Measurements from ENCODE around the gene KLHL6.
A peak's percentile ranks its signal among the peaks of the same experiment; 100 is the strongest.

KLHL6 gene

DNA sequence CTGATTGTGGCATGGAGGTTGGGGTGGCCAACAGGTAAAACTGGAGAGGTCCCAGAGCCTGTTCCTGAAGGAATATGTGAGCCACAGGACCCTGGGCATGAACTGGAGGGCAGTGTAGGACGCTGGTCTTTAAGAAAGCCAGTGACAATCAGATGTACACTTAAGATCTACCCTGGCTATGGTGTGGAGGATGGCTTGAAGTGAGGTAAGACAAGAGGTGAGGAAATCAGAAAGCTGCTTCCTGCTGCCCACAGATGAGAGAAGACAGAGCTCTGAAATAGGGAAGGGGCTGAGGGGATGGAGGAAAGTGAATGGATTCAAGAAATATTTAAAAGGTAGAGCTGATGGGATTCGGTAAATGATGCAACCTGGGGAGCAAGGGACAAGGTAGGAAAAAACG is 22.7 kb upstream of the KLHL6 start:
- DNase-seq (ENCODE audit: low read depth in 1 of 2, low spot score in 1 of 2) = peak in 1 of 2 experiments; percentile 50
- no peaks in the 10 kb centered on the region for H3K27me3 ChIP-seq (ENCODE audit: insufficient read depth, poor library complexity, severe bottlenecking)
- H3K4me3 ChIP-seq (replicated peaks; ENCODE audit: insufficient read depth, low read length) = no peak overlapping the region
- TF ChIP-seq, protein P1, sequence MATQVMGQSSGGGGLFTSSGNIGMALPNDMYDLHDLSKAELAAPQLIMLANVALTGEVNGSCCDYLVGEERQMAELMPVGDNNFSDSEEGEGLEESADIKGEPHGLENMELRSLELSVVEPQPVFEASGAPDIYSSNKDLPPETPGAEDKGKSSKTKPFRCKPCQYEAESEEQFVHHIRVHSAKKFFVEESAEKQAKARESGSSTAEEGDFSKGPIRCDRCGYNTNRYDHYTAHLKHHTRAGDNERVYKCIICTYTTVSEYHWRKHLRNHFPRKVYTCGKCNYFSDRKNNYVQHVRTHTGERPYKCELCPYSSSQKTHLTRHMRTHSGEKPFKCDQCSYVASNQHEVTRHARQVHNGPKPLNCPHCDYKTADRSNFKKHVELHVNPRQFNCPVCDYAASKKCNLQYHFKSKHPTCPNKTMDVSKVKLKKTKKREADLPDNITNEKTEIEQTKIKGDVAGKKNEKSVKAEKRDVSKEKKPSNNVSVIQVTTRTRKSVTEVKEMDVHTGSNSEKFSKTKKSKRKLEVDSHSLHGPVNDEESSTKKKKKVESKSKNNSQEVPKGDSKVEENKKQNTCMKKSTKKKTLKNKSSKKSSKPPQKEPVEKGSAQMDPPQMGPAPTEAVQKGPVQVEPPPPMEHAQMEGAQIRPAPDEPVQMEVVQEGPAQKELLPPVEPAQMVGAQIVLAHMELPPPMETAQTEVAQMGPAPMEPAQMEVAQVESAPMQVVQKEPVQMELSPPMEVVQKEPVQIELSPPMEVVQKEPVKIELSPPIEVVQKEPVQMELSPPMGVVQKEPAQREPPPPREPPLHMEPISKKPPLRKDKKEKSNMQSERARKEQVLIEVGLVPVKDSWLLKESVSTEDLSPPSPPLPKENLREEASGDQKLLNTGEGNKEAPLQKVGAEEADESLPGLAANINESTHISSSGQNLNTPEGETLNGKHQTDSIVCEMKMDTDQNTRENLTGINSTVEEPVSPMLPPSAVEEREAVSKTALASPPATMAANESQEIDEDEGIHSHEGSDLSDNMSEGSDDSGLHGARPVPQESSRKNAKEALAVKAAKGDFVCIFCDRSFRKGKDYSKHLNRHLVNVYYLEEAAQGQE (IDR thresholded peaks at IDR 0.05; ENCODE audit: insufficient replicate concordance, low read depth) = no peak
- peak; percentile 22; the same call in 1 of the 2 replicates for TF ChIP-seq SPI1 (IDR thresholded peaks at IDR 0.05; ENCODE audit: borderline replicate concordance, low read depth)
- TF ChIP-seq POLR2AphosphoS5 (IDR thresholded peaks at IDR 0.05; ENCODE audit: low read depth) = no peak
- no peak for TF ChIP-seq GABPA (IDR thresholded peaks at IDR 0.05; ENCODE audit: low read depth)
- TF ChIP-seq, protein P2, sequence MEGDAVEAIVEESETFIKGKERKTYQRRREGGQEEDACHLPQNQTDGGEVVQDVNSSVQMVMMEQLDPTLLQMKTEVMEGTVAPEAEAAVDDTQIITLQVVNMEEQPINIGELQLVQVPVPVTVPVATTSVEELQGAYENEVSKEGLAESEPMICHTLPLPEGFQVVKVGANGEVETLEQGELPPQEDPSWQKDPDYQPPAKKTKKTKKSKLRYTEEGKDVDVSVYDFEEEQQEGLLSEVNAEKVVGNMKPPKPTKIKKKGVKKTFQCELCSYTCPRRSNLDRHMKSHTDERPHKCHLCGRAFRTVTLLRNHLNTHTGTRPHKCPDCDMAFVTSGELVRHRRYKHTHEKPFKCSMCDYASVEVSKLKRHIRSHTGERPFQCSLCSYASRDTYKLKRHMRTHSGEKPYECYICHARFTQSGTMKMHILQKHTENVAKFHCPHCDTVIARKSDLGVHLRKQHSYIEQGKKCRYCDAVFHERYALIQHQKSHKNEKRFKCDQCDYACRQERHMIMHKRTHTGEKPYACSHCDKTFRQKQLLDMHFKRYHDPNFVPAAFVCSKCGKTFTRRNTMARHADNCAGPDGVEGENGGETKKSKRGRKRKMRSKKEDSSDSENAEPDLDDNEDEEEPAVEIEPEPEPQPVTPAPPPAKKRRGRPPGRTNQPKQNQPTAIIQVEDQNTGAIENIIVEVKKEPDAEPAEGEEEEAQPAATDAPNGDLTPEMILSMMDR (IDR thresholded peaks at IDR 0.05; ENCODE audit: insufficient read depth, low read length) = no peak
- H3K27ac ChIP-seq (replicated peaks) = no peak overlapping the region

DNA sequence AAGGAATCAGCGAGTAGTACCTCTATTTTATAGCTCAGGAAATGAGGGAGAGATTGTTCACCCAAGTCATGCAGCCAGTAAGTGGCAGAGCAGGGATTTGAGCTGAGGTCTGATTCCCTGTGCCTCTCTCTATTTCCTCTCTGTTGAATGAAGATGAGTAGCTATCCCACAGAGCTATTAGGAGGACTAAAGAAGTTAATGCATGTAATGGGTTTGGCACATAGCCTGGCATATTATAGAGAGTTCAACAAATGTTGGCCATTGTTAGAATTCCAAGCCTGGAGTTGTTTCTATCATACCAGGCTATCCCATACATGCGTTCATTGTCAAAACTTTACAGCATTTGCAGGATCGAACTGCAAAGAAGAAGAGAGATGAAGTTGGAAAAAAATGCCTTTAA is 21.8 kb upstream of the KLHL6 start:
- TF ChIP-seq SPI1 (IDR thresholded peaks at IDR 0.05; ENCODE audit: borderline replicate concordance, low read depth) = no peak
- no peak for TF ChIP-seq POLR2AphosphoS5 (IDR thresholded peaks at IDR 0.05; ENCODE audit: low read depth)
- TF ChIP-seq, protein P2 (IDR thresholded peaks at IDR 0.05; ENCODE audit: insufficient read depth, low read length) = no peak
- TF ChIP-seq GABPA (IDR thresholded peaks at IDR 0.05; ENCODE audit: low read depth) = no peak
- TF ChIP-seq, protein P1 (IDR thresholded peaks at IDR 0.05; ENCODE audit: insufficient replicate concordance, low read depth) = no peak
- Histone ChIP-seq H3K27me3 (ENCODE audit: insufficient read depth, poor library complexity, severe bottlenecking) (no peaks in the 10 kb centered on the region), H3K27ac (replicated peaks) (no peak overlapping the region), H3K4me3 (replicated peaks; ENCODE audit: insufficient read depth, low read length) (no peak overlapping the region)
- DNase-seq (ENCODE audit: low read depth in 1 of 2, low spot score in 1 of 2) = no peak

DNA sequence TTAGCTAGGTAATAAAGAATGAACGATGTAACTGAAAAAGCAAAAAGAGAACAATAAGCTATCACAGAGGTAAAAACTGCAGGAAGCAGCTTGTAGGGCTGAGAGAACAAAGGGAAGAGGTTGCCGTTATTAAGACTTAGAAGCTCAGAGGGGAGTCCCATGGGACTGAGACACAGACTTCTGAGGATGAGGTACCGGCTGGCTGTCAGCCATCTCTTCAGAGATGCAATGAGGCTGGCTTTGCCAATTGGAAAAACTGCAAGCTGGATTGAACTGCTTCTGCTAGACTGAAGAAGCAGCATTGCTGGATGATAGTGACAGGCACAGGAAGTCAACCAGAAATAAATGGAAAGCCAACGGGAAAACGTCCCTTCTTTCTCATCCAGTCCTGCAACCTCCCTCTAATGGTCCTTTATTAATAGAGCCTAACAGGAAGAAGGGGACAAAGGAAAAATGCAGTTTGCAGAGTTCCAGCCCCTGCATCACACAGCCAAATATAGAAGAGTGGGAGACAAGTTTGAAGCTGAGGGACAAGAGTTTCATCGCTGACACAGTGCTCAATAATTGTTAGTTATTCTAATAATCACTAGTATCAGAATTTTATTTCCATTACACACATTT is 21.1 kb upstream of the KLHL6 start:
- no peak overlapping the region for H3K27ac ChIP-seq (replicated peaks)
- H3K4me3 ChIP-seq (replicated peaks; ENCODE audit: insufficient read depth, low read length) = no peak overlapping the region
- no peak for TF ChIP-seq POLR2AphosphoS5 (IDR thresholded peaks at IDR 0.05; ENCODE audit: low read depth)
- TF ChIP-seq, protein P1 (IDR thresholded peaks at IDR 0.05; ENCODE audit: insufficient replicate concordance, low read depth) = no peak
- TF ChIP-seq, protein P2 (IDR thresholded peaks at IDR 0.05; ENCODE audit: insufficient read depth, low read length) = no peak
- no peak for TF ChIP-seq GABPA (IDR thresholded peaks at IDR 0.05; ENCODE audit: low read depth)
- TF ChIP-seq SPI1 (IDR thresholded peaks at IDR 0.05; ENCODE audit: borderline replicate concordance, low read depth) = no peak
- H3K27me3 ChIP-seq (ENCODE audit: insufficient read depth, poor library complexity, severe bottlenecking) = no peaks in the 10 kb centered on the region
- no peak for DNase-seq (ENCODE audit: low read depth in 1 of 2, low spot score in 1 of 2)
